ENCODE data around the gene GATAD2A. TPM values are rescaled to one million over a fixed set of nuclear protein-coding genes. Genes with fewer than 3 reads are reported as not detected.

GATAD2A gene
- total RNA-seq, 2 experiments from 2014 or later: 104 to 107 TPM

DNA sequence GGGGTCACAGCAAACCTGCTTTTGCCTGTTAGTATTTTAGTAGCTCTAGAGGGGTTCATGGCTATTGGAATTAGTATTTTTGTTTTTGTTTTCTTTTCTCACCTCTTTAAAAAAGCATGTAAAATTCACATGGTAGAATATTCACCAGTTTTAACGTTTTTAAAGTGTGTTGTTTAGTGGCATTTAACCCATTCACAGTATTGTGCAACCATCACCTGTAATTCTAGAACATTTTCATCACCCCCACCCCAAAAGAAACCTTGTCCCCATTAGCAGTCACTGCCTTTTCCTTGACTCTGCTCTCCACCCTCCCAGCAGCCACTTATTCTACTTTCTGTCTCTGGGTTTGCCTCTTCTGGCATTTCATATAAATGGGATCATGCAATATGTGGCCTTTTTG lies 39.8 kb downstream of the GATAD2A start:
- peak overlapping the region; percentile 73 for H3K27ac Mint-ChIP-seq
- H3K9me3 ChIP-seq (ENCODE audit: control insufficient read depth in 1 of 2, insufficient read depth in 1 of 2, low read length in 2 of 2): no peaks in the 10 kb centered on the region
- H3K36me3 ChIP-seq (ENCODE audit: insufficient read depth, low read length): no peaks in the 10 kb centered on the region
- H3K9me3 Mint-ChIP-seq: no peaks in the 10 kb centered on the region
- TF ChIP-seq, protein P1, sequence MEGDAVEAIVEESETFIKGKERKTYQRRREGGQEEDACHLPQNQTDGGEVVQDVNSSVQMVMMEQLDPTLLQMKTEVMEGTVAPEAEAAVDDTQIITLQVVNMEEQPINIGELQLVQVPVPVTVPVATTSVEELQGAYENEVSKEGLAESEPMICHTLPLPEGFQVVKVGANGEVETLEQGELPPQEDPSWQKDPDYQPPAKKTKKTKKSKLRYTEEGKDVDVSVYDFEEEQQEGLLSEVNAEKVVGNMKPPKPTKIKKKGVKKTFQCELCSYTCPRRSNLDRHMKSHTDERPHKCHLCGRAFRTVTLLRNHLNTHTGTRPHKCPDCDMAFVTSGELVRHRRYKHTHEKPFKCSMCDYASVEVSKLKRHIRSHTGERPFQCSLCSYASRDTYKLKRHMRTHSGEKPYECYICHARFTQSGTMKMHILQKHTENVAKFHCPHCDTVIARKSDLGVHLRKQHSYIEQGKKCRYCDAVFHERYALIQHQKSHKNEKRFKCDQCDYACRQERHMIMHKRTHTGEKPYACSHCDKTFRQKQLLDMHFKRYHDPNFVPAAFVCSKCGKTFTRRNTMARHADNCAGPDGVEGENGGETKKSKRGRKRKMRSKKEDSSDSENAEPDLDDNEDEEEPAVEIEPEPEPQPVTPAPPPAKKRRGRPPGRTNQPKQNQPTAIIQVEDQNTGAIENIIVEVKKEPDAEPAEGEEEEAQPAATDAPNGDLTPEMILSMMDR (IDR thresholded peaks at IDR 0.05): no peak
- H3K27me3 ChIP-seq (ENCODE audit: control insufficient read depth in 1 of 2, insufficient read depth in 2 of 2, low read length in 2 of 2): no peaks in the 10 kb centered on the region
- no peak overlapping the region for H3K4me3 Mint-ChIP-seq
- H3K4me1 Mint-ChIP-seq (ENCODE audit: low read depth): peaks cover 64% of the 10 kb centered on the region
- ChIA-PET CTCF (no interaction called here), POLR2A (no interaction called here)
- intact Hi-C loops (cut with DNase I, micrococcal nuclease): loop anchor here (5.0 kb wide), 2 partner anchors 37 to 38 kb away; partner anchors contain the start of gene GATAD2A (in 1 of the 2)
- H3K4me3 ChIP-seq (ENCODE audit: low read length): no peak overlapping the region
- no peak for DNase-seq
- ATAC-seq (ENCODE audit: poor library complexity): no peak
- no peaks in the 10 kb centered on the region for H3K27me3 Mint-ChIP-seq
- peak overlapping the region in 1 of 2 donors; percentile 73 for H3K27ac ChIP-seq (ENCODE audit: low read depth in 1 of 2, low read length in 2 of 2)
- peaks cover 21% of the 10 kb centered on the region for H3K36me3 Mint-ChIP-seq (ENCODE audit: low read depth)
- peaks cover 75% of the 10 kb centered on the region for H3K4me1 ChIP-seq (ENCODE audit: insufficient read depth, low read length)

DNA sequence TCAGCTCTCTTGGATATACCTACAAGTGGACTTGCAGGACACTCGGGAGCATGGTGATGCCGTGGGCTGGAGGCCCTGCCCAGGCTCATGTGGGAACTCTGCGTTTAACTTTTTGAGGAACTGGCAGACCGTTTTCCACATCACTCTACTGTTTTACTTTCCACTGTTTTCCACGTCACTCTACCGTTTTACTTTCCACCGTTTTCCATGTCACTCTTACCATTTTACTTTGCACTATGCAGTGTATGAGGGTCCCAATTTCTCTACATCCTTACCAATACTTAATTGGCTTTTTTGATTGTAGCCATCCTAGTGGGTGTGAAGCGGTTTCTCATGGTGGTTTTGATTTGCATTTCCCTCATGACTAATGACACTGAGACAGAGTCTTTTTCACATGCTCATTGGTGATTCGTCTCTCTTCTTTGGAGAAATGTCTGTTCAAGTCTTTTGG lies 40.5 kb downstream of the GATAD2A start:
- Mint-ChIP-seq H3K27ac (peak overlapping the region; percentile 73), H3K36me3 (ENCODE audit: low read depth) (peaks cover 21% of the 10 kb centered on the region), H3K4me3 (peak overlapping the region; percentile 34), H3K9me3 (no peaks in the 10 kb centered on the region), H3K4me1 (ENCODE audit: low read depth) (peaks cover 64% of the 10 kb centered on the region), H3K27me3 (no peaks in the 10 kb centered on the region)
- Histone ChIP-seq H3K4me3 (ENCODE audit: low read length) (no peak overlapping the region), H3K4me1 (ENCODE audit: insufficient read depth, low read length) (peaks cover 81% of the 10 kb centered on the region), H3K27ac (ENCODE audit: low read depth in 1 of 2, low read length in 2 of 2) (no peak overlapping the region), H3K9me3 (ENCODE audit: control insufficient read depth in 1 of 2, insufficient read depth in 1 of 2, low read length in 2 of 2) (no peaks in the 10 kb centered on the region), H3K36me3 (ENCODE audit: insufficient read depth, low read length) (no peaks in the 10 kb centered on the region), H3K27me3 (ENCODE audit: control insufficient read depth in 1 of 2, insufficient read depth in 2 of 2, low read length in 2 of 2) (no peaks in the 10 kb centered on the region)
- DNase-seq (peak in 3 of 14 experiments; percentile 53 to 57 (median 56)), ATAC-seq (ENCODE audit: poor library complexity) (no peak)
- TF ChIP-seq, protein P1 (IDR thresholded peaks at IDR 0.05): no peak
- POLR2A ChIA-PET: interaction anchor here (2.3 kb wide), 1 partner anchor 41 kb away, joined by 10 read pairs; the partner anchor contains the start of gene GATAD2A
- CTCF ChIA-PET: no interaction called here
- intact Hi-C loops (cut with DNase I, micrococcal nuclease): loop anchor here (2.0 to 5.0 kb wide), 3 partner anchors 15 to 39 kb away; partner anchors contain the start of gene GATAD2A (in 1 of the 2)

DNA sequence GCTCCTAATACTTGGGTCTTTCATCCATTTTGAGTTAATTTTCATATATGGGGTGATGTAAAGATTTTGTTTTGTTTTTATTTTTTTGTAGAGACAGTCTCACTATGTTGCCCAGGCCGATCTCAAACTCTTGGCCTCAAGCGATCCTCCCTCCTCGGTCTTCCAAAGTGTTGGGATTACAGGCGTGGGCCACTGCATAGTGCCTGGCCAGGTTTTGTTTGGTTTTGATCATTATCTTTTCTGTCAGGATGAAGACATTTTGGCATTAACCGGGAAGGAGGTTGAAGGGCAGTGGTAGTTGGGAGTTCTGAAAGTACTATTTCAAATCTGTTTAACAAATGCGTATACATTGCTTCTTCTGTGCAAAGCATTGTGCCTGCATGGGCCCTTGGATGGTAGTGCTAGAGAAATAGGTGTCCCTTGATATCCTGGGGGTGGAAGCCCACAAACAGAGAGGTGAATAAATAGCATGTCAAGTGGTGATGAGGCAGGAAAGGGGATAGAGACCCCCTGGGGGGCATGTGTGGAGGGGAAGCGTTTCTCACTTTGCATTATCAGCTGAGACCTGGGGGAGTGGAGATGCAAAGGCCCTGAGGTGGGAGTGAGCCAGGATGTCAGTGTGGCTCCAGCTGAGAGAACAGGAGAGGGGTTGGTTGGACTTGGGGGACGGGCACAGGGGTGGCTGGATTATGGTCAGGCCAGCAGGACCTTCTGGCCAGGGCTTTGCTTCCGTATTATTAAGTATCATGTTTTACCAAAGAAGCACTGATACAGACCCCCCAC lies 41.4 kb downstream of the GATAD2A start:
- DNase-seq (no peak), ATAC-seq (ENCODE audit: poor library complexity) (no peak)
- Mint-ChIP-seq H3K4me3 (peak overlapping the region; percentile 65), H3K27ac (peak overlapping the region; percentile 73), H3K4me1 (ENCODE audit: low read depth) (peaks cover 72% of the 10 kb centered on the region), H3K27me3 (no peaks in the 10 kb centered on the region), H3K36me3 (ENCODE audit: low read depth) (peaks cover 21% of the 10 kb centered on the region), H3K9me3 (no peaks in the 10 kb centered on the region)
- H3K27ac ChIP-seq (ENCODE audit: low read depth in 1 of 2, low read length in 2 of 2): peak overlapping the region in 1 of 2 donors; percentile 30
- H3K36me3 ChIP-seq (ENCODE audit: insufficient read depth, low read length): no peaks in the 10 kb centered on the region
- H3K4me1 ChIP-seq (ENCODE audit: insufficient read depth, low read length): peaks cover 91% of the 10 kb centered on the region
- intact Hi-C loops (cut with DNase I, micrococcal nuclease): loop anchor here (2.0 to 5.0 kb wide), 3 partner anchors 14 to 40 kb away; partner anchors contain the start of gene GATAD2A (in 1 of the 2)
- H3K4me3 ChIP-seq (ENCODE audit: low read length): no peak overlapping the region
- TF ChIP-seq, protein P1 (IDR thresholded peaks at IDR 0.05): no peak
- CTCF ChIA-PET: interaction anchor here (1.2 kb wide), 1 partner anchor 42 kb away, joined by 3 read pairs; no protein-coding TSS in a partner anchor
- no peaks in the 10 kb centered on the region for H3K27me3 ChIP-seq (ENCODE audit: control insufficient read depth in 1 of 2, insufficient read depth in 2 of 2, low read length in 2 of 2)
- POLR2A ChIA-PET: interaction anchor here (0.6 to 2.6 kb wide), 8 partner anchors 12 to 61 kb away, joined by 3 to 18 read pairs (median 4); partner anchors contain the start of gene GATAD2A
- no peaks in the 10 kb centered on the region for H3K9me3 ChIP-seq (ENCODE audit: control insufficient read depth in 1 of 2, insufficient read depth in 1 of 2, low read length in 2 of 2)

Data from CD4-positive, alpha-beta T cell (primary cell).